HG03196 (cell line): ENCODE results near the gene TULP1.
"Not testable (repeated sequence)": the region's sequence is repeated elsewhere in the genome, so short reads cannot be mapped to it uniquely, and the experiment has no call there.

Experiments
- ATAC-seq: cut with Tn5 transposase; IDR thresholded peaks from one replicate; pipeline ENCODE4 v1.9.1; 2021; ENCODE audit not compliant: unreplicated experiment

Gene TULP1

GRCh38 chr6:35512740-35513139 is at the start of gene TULP1:
Gene TULP1 (minus strand): TSS chr6:35512896. CDS start chr6:35512858, 38 bp downstream.
- ATAC-seq = no peak

DNA sequence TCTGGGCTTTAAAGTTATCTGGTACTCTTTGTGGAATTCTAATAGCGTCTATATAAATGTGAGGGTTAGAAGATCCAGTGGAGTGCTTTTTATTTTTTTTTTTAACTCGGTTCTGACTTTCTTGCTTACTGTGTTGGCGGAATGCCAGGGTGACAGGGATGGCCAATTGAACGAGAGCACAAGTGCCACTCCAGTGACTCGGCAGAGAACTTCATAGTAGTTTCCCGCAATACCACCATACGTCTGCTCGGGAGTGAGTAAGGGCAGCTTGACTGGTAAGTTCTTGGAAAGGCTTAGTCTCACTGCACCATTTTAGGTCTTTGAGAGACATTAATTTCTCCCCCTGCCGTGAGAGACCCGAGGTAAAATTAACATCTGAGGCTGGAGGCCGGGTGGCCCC is 49.4 kb upstream of the TULP1 start:
- no peak for ATAC-seq

- no peak for ATAC-seq
Measured at GRCh38 chr6:35561113-35561512, 48.4 kb upstream of the TULP1 start.

DNA sequence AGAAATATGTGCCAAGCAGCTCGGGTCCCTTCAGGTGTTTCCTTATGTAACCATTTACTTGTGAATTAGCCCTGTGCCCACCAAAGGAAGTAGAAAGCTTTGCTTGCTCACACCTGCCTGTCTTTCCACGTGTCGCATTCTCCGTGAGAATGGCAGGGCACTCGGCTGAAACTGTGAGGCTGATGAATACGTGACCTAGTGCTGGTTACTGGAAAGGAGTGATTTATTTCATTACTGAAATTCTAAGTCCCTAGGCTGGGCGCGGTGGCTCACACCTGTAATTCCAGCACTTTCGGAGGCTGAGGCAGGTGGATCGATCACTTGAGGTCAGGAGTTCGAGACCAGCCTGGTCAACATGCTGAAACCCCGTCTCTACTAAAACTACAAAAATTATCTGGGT is 45.9 kb upstream of the TULP1 start:
- ATAC-seq = no peak

DNA sequence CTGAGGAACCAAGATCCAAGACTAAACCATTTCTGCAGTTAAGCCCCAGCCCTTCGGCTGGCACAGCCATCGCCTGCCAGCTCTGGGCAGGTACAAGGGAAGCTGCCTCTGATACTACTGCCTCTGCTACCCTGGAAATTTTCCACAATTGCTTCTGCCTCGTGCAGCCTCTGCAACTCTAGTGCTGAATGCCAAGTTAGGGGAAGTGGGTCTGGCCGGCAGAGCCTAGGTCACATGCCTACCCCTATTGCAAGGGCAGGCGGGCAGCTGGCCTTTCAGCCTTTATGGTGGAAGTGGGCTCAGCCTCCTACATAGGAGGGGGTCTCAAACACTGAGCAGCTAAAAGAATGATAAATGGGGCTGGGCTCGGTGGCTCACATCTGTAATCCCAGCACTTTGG is 44.5 kb upstream of the TULP1 start:
- ATAC-seq = no peak

- ATAC-seq = no peak
Measured at GRCh38 chr6:35554811-35555210, 42.1 kb upstream of the TULP1 start.

- ATAC-seq = no peak
Measured at GRCh38 chr6:35553315-35553714, 40.6 kb upstream of the TULP1 start.

- ATAC-seq = no peak
Measured at GRCh38 chr6:35552285-35552917, 39.7 kb upstream of the TULP1 start.

DNA sequence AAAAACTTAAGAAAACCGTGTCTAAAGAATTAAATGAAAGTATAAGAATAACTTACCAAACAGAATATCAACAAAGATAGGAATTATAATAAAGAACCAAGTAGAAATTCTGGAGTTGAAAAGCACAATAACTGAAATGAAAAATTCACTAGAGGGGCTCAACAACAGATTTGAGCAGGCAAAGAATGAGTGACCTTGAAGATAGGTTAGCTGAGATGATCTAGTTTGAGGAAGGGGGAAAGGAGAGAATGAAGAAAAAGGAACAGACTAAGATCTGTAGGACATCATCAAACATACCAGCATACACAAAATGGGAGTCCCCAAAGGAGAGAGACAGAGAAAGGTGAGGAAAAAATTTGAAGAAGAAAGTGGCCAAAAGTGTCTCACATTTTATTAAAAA is 37.7 kb upstream of the TULP1 start:
- no peak for ATAC-seq

DNA sequence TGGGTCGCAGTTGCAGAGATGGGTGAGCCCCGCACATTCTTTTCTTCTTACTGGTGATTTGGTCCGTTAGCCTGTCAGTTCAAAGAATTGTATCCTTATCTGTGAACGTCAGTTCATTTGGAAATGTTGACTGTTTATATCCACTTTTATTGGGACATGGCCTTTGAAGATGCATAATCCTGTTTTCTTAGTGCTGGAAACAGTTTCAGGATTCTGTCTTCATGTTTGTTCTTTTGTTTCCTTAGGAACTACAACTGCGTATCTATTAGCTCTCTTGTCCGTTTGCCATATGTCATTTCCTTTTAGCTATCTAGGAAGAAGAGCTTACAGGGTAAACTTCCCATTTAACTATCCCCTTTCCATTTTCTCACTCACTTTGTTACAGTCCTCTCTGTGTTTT is 35.0 kb upstream of the TULP1 start:
- no peak for ATAC-seq

DNA sequence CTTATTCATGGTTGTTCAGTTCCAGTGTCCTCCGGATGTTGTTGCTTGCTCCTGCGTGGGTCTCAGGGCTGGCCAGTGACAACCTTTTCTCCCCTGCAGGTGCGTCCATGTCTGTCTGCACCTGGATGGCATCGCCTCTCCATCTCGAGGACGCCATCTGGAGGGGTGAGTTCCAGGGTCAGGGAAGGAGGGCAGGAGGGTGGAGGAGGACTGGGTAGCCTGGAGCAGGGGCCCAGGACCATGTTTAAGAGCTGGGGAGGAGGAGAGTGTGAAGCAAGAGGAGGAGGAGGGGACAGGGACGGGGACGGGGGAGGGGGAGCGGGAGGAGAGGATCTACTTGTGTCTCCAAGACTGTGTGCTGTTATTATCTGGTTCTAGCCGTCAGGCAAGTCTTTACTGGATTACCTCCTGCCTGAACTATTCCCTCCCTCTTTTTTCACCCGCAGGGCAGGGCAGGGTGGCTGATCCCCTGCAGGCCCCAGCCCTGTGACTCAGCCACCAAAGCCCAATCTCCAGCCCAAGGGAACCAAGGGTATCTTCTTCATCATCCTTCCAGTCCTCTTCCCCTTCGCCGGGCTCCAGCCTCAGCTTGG is 32.2 kb upstream of the TULP1 start:
- ATAC-seq = no peak

- no peak for ATAC-seq
Measured at GRCh38 chr6:35543459-35544193, 30.9 kb upstream of the TULP1 start.

GRCh38 chr6:35541836-35542235 is 29.1 kb upstream of the TULP1 start:
- no peak for ATAC-seq

GRCh38 chr6:35539223-35539622 is 26.5 kb upstream of the TULP1 start:
- no peak for ATAC-seq

GRCh38 chr6:35535847-35536246 is 23.2 kb upstream of the TULP1 start:
- not testable (repeated sequence) for ATAC-seq

DNA sequence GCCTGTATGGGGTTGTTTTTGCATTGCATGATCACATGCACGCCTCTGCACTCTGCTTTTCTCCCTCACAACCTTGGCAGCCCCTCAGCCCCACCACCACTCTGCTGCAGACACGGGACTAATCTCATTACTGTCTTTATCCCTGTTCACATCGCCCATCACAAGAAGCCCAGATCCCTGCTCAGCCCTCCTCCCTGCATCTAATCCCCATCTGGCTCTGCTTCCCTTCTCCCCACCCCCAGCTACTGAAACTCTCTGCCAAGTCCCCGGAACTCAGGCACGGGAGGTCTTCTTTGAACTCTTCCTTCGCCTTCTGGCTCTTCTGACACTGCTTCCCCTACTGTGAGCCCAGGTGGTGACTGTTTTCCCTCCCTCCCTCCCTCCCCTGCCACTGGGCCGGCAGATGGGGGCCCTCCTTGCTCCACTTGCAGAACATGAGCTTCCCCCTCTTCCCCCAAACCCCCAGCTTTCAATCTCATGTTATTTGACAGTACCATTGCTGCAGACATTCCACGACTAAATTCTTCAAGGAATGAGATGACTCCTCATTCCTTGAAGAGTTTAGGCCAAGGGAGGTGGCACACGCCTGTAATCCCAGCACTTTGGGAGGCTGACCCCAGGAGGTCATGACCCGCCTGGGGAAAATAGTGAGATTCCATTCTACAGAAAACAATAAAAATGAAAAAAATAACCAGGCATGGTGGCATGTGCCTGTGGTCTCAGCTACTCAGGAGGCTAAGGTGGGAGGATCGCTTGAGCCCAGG is 21.9 kb upstream of the TULP1 start:
- ATAC-seq = no peak

DNA sequence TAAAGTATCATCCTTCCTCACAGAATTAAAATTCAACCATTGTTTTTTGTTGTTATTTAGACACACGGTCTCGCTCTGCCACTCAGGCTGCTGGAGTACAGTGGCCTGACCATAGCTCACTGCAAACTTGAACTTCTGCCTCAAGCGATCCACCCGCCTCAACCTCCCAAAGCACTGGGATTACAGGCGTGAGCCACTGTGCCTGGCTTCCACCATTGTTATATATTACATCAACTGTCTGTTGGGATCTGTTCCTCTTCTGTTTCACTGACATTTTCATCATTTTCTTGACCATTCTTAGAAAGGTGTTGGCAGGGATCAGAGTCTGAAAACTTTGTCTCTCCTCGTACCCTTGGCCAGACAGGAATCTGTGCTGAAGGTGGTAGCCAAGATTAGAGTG is 21.3 kb upstream of the TULP1 start:
- ATAC-seq = no peak

GRCh38 chr6:35532126-35532525 is 19.4 kb upstream of the TULP1 start:
- ATAC-seq = no peak

DNA sequence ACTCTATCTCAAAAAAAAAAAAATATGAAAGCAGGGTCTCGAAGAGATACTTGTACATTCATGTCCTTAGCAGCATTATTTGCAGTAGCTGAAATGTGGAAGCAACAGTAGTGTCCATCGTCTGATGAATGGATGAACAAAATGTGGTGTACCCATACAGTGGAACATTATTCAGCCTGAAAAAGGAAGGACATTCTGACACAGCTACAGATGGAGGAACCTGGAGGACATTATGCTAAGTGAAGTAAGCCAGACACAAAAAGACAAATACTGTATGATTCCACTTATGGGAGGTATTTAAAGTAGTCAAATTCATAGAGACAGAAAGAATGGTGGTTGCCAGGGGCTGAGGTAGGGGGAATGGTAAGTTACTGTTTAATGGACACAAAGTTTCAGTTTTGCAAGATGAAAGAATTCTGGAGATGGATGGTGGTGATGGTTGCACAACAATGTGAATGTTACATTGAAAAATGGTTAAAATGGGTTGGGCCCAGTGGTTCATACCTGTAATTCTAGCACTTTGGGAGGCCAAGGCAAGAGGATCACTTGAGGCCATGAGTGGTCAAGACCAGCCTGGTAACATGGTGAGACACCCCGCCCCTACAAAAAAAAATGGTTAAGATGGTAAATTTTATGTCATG is 11.8 kb upstream of the TULP1 start:
- ATAC-seq = no peak

DNA sequence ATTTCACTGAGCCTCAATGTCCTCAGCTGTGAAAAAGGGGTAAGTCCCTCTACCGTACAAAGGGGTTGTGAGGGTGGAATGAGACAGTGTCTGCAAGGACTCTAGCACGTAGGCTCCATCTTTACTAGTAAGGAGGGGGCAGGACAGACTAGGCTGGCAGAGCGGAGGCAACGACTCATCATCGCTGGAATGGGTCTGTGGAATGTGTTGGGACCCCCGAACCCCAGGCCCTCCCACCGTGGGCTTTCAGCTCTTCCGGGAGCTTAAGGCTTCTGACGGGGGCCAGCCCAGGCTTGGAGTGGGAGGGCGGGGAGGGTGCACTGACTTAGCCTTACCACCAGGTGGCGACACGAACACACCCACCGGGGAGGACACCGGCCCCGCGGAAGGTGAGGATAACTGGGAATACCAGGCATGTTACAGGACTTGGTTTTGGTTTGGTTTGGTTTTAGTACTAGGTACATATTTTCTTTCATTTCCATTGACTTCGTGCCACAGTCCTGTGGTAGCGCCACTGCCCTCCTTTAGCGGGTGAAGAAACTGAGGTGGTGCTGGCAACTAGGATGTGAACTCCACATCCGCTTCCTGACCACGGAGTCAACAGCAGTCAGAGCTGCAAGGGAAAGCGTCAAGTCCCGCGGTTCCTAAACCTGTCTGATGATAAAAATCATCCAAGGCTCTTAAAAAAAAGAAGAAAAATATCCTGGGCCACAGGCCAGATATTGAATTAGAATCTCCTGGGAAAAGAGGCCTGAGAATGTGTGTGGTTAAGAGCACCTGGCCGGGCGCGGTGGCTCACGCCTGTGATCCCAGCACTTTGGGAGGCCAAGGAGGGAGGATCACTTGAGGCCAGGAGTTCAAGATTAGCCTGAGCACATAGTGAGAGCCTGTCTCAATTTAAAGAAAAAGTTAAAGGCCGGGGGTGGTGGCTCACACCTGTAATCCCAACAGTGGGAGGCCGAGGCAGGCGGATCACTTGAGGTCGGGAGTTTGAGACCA is 10.3 kb upstream of the TULP1 start:
- ATAC-seq = no peak
